NT2/D1 (cell line): ENCODE data around the gene SELENOI.

ENCODE experiments used
- SUZ12 ChIP-seq: IDR thresholded peaks from 2 replicates; pipeline ENCODE4 v1.6.1; 2011; ENCODE audit not compliant: insufficient read length, insufficient read depth; ENCODE audit errors: extremely low read depth
- YY1 ChIP-seq: IDR thresholded peaks from 2 replicates; pipeline ENCODE4 v1.6.1; 2011; ENCODE audit not compliant: insufficient read length, insufficient read depth
- ZNF274 ChIP-seq: IDR thresholded peaks from 2 replicates; pipeline ENCODE4 v1.6.1; 2011; ENCODE audit warnings: mild to moderate bottlenecking, low read depth, low read length

DNA sequence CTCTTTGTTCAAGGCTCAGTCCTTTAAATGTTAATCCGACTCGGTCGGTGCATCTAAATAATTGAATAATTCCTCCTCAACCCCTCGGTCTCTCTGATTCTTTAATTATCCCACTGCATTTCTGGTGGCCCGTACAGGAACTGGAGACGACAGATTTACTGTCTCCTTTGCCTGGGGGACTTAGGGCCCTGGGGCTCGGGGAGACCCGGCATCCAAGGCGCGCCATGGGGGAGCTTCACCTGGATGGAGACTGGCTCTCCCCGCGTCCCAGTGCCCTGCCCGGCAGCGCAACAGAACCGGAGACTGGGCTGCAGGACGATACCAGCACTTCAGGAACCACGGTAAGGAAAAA is 47.7 kb upstream of the SELENOI start:
- TF ChIP-seq ZNF274 (no peak), SUZ12 (no peak), YY1 (no peak)
